HepG2 (cell line): ENCODE results near the gene CTDNEP1. TPM values are rescaled to one million over a fixed set of nuclear protein-coding genes. Genes with fewer than 3 reads are reported as not detected.
A peak's percentile ranks its signal among the peaks of the same experiment; 100 is the strongest.

Experiments
- ELF3 ChIP-seq: IDR thresholded peaks from 2 replicates; pipeline ENCODE4 v1.6.1; 2016; ENCODE audit warnings: missing genetic modification reagents, missing compliant biosample characterization
- FOXA3 ChIP-seq: IDR thresholded peaks from 2 replicates; pipeline ENCODE4 v1.6.1; 2016; ENCODE audit warnings: missing genetic modification reagents, missing compliant biosample characterization
- IKZF1 ChIP-seq: fragments of 450-650 bp; IDR thresholded peaks from 2 replicates; pipeline ENCODE4 v1.7.1; 2016
- JARID2 ChIP-seq: sonication (generic); formaldehyde crosslinking; IDR thresholded peaks from 2 replicates; pipeline ENCODE4 v1.8.1; 2023; ENCODE audit warnings: missing genetic modification reagents, inconsistent platforms; ENCODE audit not compliant: insufficient replicate concordance
- MEIS1 ChIP-seq: sonication (generic); formaldehyde crosslinking; IDR thresholded peaks from 2 replicates; pipeline ENCODE4 v1.9.0; 2021; ENCODE audit warnings: mild to moderate bottlenecking, missing genetic modification reagents, moderate library complexity, borderline replicate concordance
- TFDP1 ChIP-seq: IDR thresholded peaks from 2 replicates; pipeline ENCODE4 v1.6.1; 2016; ENCODE audit warnings: missing compliant biosample characterization, missing genetic modification reagents, borderline replicate concordance
- ZBTB49 ChIP-seq: sonication (generic); formaldehyde crosslinking; IDR thresholded peaks from 2 replicates; pipeline ENCODE4 v1.4.0; 2020; ENCODE audit warnings: missing genetic modification reagents, borderline replicate concordance
- ZGPAT ChIP-seq: IDR thresholded peaks from 2 replicates; pipeline ENCODE4 v1.6.1; 2016; ENCODE audit warnings: mild to moderate bottlenecking
- ZNF24 ChIP-seq: fragments of 450-650 bp; IDR thresholded peaks from 2 replicates; pipeline ENCODE4 v1.6.1; 2017; ENCODE audit warnings: antibody characterized with exemption, mild to moderate bottlenecking
- ZNF350 ChIP-seq: sonication (generic); formaldehyde crosslinking; IDR thresholded peaks from 2 replicates; pipeline ENCODE4 v1.4.0; 2020; ENCODE audit warnings: mild to moderate bottlenecking, low read depth, missing genetic modification reagents, borderline replicate concordance
- ZNF746 ChIP-seq: sonication (generic); formaldehyde crosslinking; IDR thresholded peaks from 2 replicates; pipeline ENCODE4 v1.8.0; 2022; ENCODE audit warnings: mild to moderate bottlenecking, missing genetic modification reagents
- ZSCAN20 ChIP-seq: sonication (generic); formaldehyde crosslinking; IDR thresholded peaks from 2 replicates; pipeline ENCODE4 v1.4.0; 2020; ENCODE audit warnings: missing genetic modification reagents, mild to moderate bottlenecking, borderline replicate concordance
- polyA plus RNA-seq, 8 experiments: library from polyadenylated mRNA; depleted of rRNA in 3 of 8; stranded (reverse) in 7 of 8; unstranded in 1 of 8; fragments of >200 nt; fragmentation: Illumina TruSeq in 4 of 8; extraction: Trizol in 4 of 8; gene quantifications; 2 replicates each; pipeline versions ENCODE4 v1.2.1 to v1.2.3, GENCODE V29; 2011 to 2016; ENCODE audit warnings: low read depth in 4 of 8, missing spikeins in 1 of 8, mixed read lengths in 1 of 8; ENCODE audit not compliant: insufficient read depth in 1 of 8
- total RNA-seq, 5 experiments: library from RNA; depleted of rRNA; stranded (reverse); fragments of >200 nt; fragmentation: Illumina TruSeq; extraction: Trizol; gene quantifications; 2 replicates each; pipeline ENCODE4 v1.2.3, GENCODE V29; 2016; ENCODE audit warnings: low read depth in 1 of 5
- TF ChIP-seq, protein P1 (sequence below): sonication (generic); formaldehyde crosslinking; IDR thresholded peaks from 2 replicates; pipeline ENCODE4 v1.4.0; 2020; ENCODE audit warnings: missing genetic modification reagents, borderline replicate concordance
- TF ChIP-seq, protein P2 (sequence below): conservative IDR thresholded peaks from 2 replicates; pipeline ENCODE4 v1.6.1; 2018; ENCODE audit warnings: missing genetic modification reagents

The CTDNEP1 gene
- total and polyA plus RNA-seq, 2 of the 13 experiments (the other 11 are each of a cell fraction or from before 2014, with no cell fraction given), result 19.8 to 118 TPM

DNA sequence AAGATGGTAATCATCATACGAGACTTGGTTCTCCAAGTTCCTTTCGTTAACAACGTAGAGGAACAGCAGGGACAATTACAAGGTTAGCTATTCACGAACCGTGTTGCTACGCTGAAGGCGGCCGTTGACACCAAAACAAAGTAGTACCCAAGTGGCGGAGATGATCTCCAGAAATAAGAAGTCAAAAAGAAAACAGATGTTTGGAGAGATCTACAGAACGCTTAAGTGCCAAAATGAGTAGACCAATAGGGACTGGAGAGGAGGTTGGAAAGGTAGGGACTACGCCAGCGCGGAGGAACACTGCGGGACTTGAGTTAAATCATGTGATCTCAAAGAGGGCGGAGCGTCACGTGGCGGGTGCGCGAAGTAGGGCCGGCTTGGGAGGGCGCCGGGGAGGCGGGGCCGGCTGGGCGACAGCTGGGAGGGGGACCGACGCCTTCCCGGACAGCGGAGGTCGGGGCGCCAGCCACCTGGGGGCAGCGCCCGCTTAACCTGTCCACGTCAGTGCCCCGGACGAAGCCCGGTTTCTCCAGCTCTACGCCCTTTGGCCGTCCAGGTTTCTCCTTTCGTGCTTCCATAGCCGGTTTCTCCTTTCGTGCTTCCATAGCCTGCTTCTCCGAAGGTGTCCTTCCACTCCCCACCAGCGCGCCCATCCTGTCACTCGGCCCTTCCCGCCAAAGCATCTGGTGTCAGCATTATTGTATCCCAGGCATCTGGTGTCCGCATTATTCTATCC, 8.6 kb downstream of the CTDNEP1 start (continued):
- TF ChIP-seq ELF3 (peak; percentile 89), ZSCAN20 (CRISPR knock-in tag) (0 out of 2 replicates have a peak, but pooled peaks have one; percentile 53), ZNF24 (0 out of 2 replicates have a peak, but pooled peaks have one; percentile 64), IKZF1 (no peak), FOXA3 (CRISPR knock-in tag) (peak; percentile 75), TFDP1 (CRISPR knock-in tag) (peak; percentile 58; the same call in 1 of the 2 replicates), JARID2 (CRISPR knock-in tag) (no peak), MEIS1 (CRISPR knock-in tag) (peak; percentile 64; the same call in 1 of the 2 replicates), ZNF746 (CRISPR knock-in tag) (peak; percentile 84; the same call in 1 of the 2 replicates), ZBTB49 (CRISPR knock-in tag) (no peak), ZNF350 (CRISPR knock-in tag) (peak; percentile 41; the same call in 1 of the 2 replicates), ZGPAT (CRISPR knock-in tag) (peak; percentile 84)
- TF ChIP-seq, protein P1, sequence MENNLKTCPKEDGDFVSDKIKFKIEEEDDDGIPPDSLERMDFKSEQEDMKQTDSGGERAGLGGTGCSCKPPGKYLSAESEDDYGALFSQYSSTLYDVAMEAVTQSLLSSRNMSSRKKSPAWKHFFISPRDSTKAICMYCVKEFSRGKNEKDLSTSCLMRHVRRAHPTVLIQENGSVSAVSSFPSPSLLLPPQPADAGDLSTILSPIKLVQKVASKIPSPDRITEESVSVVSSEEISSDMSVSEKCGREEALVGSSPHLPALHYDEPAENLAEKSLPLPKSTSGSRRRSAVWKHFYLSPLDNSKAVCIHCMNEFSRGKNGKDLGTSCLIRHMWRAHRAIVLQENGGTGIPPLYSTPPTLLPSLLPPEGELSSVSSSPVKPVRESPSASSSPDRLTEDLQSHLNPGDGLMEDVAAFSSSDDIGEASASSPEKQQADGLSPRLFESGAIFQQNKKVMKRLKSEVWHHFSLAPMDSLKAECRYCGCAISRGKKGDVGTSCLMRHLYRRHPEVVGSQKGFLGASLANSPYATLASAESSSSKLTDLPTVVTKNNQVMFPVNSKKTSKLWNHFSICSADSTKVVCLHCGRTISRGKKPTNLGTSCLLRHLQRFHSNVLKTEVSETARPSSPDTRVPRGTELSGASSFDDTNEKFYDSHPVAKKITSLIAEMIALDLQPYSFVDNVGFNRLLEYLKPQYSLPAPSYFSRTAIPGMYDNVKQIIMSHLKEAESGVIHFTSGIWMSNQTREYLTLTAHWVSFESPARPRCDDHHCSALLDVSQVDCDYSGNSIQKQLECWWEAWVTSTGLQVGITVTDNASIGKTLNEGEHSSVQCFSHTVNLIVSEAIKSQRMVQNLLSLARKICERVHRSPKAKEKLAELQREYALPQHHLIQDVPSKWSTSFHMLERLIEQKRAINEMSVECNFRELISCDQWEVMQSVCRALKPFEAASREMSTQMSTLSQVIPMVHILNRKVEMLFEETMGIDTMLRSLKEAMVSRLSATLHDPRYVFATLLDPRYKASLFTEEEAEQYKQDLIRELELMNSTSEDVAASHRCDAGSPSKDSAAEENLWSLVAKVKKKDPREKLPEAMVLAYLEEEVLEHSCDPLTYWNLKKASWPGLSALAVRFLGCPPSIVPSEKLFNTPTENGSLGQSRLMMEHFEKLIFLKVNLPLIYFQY (CRISPR knock-in tag), result peak; percentile 69; the same call in 1 of the 2 replicates
- TF ChIP-seq, protein P2, sequence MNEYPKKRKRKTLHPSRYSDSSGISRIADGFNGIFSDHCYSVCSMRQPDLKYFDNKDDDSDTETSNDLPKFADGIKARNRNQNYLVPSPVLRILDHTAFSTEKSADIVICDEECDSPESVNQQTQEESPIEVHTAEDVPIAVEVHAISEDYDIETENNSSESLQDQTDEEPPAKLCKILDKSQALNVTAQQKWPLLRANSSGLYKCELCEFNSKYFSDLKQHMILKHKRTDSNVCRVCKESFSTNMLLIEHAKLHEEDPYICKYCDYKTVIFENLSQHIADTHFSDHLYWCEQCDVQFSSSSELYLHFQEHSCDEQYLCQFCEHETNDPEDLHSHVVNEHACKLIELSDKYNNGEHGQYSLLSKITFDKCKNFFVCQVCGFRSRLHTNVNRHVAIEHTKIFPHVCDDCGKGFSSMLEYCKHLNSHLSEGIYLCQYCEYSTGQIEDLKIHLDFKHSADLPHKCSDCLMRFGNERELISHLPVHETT (CRISPR knock-in tag), result peak; percentile 84
